Raji (cell line): ENCODE measurements around the gene SCN5A.

ENCODE experiments used
- POLR2A ChIP-seq: IDR thresholded peaks from 2 replicates; pipeline ENCODE4 v1.6.1; 2011; ENCODE audit warnings: low read depth, low read length, control low read depth; ENCODE audit not compliant: insufficient read depth

SCN5A gene

GRCh38 chr3:38582941-38583645 lies 66.4 kb downstream of the SCN5A start:
- TF ChIP-seq POLR2A: no peak

- no peak for TF ChIP-seq POLR2A
Measured at GRCh38 chr3:38582316-38582715, 67.2 kb downstream of the SCN5A start.

- no peak for TF ChIP-seq POLR2A
Measured at GRCh38 chr3:38581774-38582173, 67.7 kb downstream of the SCN5A start.

GRCh38 chr3:38580450-38581382 lies 68.8 kb downstream of the SCN5A start:
- no peak for TF ChIP-seq POLR2A

GRCh38 chr3:38579551-38580449 lies 69.7 kb downstream of the SCN5A start:
- TF ChIP-seq POLR2A: no peak

- no peak for TF ChIP-seq POLR2A
Measured at GRCh38 chr3:38579141-38579540, 70.3 kb downstream of the SCN5A start.

- TF ChIP-seq POLR2A: no peak
Measured at GRCh38 chr3:38578551-38578950, 70.9 kb downstream of the SCN5A start.

GRCh38 chr3:38578081-38578475 lies 71.4 kb downstream of the SCN5A start:
- no peak for TF ChIP-seq POLR2A

- TF ChIP-seq POLR2A: no peak
Measured at GRCh38 chr3:38577371-38578080, 72.0 kb downstream of the SCN5A start.

- no peak for TF ChIP-seq POLR2A
Measured at GRCh38 chr3:38576526-38577370, 72.7 kb downstream of the SCN5A start.

GRCh38 chr3:38576131-38576525 lies 73.4 kb downstream of the SCN5A start:
- no peak for TF ChIP-seq POLR2A

GRCh38 chr3:38575279-38575843 lies 74.1 kb downstream of the SCN5A start:
- no peak for TF ChIP-seq POLR2A
